Fibroblast of lung (primary cell): Measurements from ENCODE around the gene NUDT7. TPM values are rescaled to one million over a fixed set of nuclear protein-coding genes. Genes with fewer than 3 reads are reported as not detected.

Experiments used
- DNase-seq, 2 donors: peaks; one replicate each; pipeline versions ENCODE4 v3.0.0 to v3.0.0-alpha.2; 2010; ENCODE audit warnings: low read depth in 2 of 2
- H2AFZ ChIP-seq: 2 replicates; pipeline ENCODE4 v1.5.1; 2012; ENCODE audit warnings: low read length, control low read depth, inconsistent platforms
- H3K27ac ChIP-seq: 2 replicates; pipeline ENCODE4 v1.5.1; 2011; ENCODE audit warnings: low read length, control low read depth; ENCODE audit not compliant: insufficient read depth
- H3K27me3 ChIP-seq: 2 replicates; pipeline ENCODE4 v1.5.1; 2011; ENCODE audit warnings: mild to moderate bottlenecking, low read length; ENCODE audit not compliant: control insufficient read depth, insufficient read depth
- H3K36me3 ChIP-seq: 2 replicates; pipeline ENCODE4 v1.5.1; 2011; ENCODE audit warnings: low read length; ENCODE audit not compliant: control insufficient read depth, insufficient read depth
- H3K4me1 ChIP-seq: 2 replicates; pipeline ENCODE4 v1.5.1; 2011; ENCODE audit warnings: low read length; ENCODE audit not compliant: control insufficient read depth, insufficient read depth; ENCODE audit errors: extremely low read depth
- H3K4me2 ChIP-seq: 2 replicates; pipeline ENCODE4 v1.5.1; 2011; ENCODE audit warnings: low read length, control low read depth; ENCODE audit not compliant: insufficient read depth; ENCODE audit errors: extremely low read depth
- H3K4me3 ChIP-seq, 4 experiments: fragments of 200-600 bp in 1 of 4; sonication (generic) in 1 of 4; replicated peaks in 1 of 4; 2 replicates each; pipeline ENCODE4 v1.5.1; 2011 to 2016; ENCODE audit warnings: low read length in 4 of 4, low read depth in 3 of 4, mild to moderate bottlenecking in 3 of 4, control low read depth in 2 of 4, inconsistent platforms in 1 of 4, mixed read lengths in 1 of 4; ENCODE audit not compliant: insufficient read depth in 1 of 4; ENCODE audit errors: control extremely low read depth in 1 of 4
- H3K79me2 ChIP-seq: 2 replicates; pipeline ENCODE4 v1.5.1; 2012; ENCODE audit warnings: mild to moderate bottlenecking, low read length, inconsistent platforms; ENCODE audit not compliant: control insufficient read depth, insufficient read depth
- H3K9ac ChIP-seq: 2 replicates; pipeline ENCODE4 v1.5.1; 2011; ENCODE audit warnings: mild to moderate bottlenecking, low read length, control low read depth; ENCODE audit not compliant: insufficient read depth
- H3K9me3 ChIP-seq: 2 replicates; pipeline ENCODE4 v1.5.1; 2012; ENCODE audit warnings: low read depth, low read length; ENCODE audit not compliant: control insufficient read depth, insufficient read depth
- H4K20me1 ChIP-seq: 2 replicates; pipeline ENCODE4 v1.5.1; 2011; ENCODE audit warnings: low read length; ENCODE audit not compliant: control insufficient read depth, insufficient read depth; ENCODE audit errors: extremely low read depth
- EZH2 ChIP-seq: IDR thresholded peaks from 2 replicates; pipeline ENCODE4 v1.5.1; 2012; ENCODE audit warnings: low read length, control low read depth, mild to moderate bottlenecking; ENCODE audit errors: missing control alignments
- polyA plus RNA-seq, 2 donors: library from polyadenylated mRNA; depleted of rRNA in 1 of 2; stranded (reverse) in 1 of 2; unstranded in 1 of 2; fragments of >200 nt; gene quantifications; 2 replicates each; pipeline ENCODE4 v1.2.1, GENCODE V29; 2011 to 2012; ENCODE audit warnings: missing spikeins in 1 of 2
- total RNA-seq: library from RNA; depleted of rRNA; stranded (reverse); fragments of >200 nt; gene quantifications from 2 replicates; pipeline ENCODE4 v1.2.1, GENCODE V29; 2014
- TF ChIP-seq, protein P1 (sequence below), 2 donors: IDR thresholded peaks in 1 of 2; conservative IDR thresholded peaks in 1 of 2; 1 replicate in 1 of 2; 2 replicates in 1 of 2; pipeline ENCODE4 v1.5.1; 2011 to 2012; ENCODE audit warnings: low read length in 2 of 2, control low read depth in 1 of 2, inconsistent platforms in 1 of 2, low read depth in 1 of 2, mild to moderate bottlenecking in 1 of 2

Gene NUDT7
- total and polyA plus RNA-seq, 2 donors (not counting 1 experiment from before 2014, with no cell fraction given) = 15.2 to 21.5 TPM

DNA sequence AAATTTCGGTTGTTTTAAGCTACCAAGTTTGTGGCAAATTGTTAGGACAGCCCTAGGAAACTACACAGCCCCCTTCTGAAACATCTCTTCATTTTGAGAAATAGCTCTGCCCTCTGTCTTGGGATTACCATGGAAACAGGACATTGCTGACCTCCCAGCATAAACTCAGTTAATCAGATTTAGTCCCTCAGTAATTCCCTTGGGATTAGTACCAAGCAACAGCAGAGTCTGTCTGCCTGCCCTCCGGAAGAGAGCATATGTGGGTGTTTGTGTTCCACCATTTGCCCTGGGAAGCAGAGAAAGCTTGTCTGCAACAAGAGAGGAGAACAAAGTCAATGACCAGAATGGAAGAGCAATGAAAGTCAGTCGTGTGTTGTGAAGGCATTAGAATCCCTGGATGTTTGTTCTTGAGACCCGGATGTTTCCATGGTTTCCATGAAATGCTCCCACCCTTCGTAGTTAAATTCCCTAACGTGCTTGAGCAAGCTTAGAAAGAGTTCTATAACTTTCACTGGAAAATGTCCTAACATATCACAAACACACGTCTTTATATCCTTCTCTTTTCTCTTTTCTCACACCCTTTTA lies 26.2 kb downstream of the NUDT7 start:
- Histone ChIP-seq H4K20me1 (no peaks in the 10 kb centered on the region), H3K27me3 (no peaks in the 10 kb centered on the region)
- TF ChIP-seq EZH2 = no peak
- TF ChIP-seq, protein P1, sequence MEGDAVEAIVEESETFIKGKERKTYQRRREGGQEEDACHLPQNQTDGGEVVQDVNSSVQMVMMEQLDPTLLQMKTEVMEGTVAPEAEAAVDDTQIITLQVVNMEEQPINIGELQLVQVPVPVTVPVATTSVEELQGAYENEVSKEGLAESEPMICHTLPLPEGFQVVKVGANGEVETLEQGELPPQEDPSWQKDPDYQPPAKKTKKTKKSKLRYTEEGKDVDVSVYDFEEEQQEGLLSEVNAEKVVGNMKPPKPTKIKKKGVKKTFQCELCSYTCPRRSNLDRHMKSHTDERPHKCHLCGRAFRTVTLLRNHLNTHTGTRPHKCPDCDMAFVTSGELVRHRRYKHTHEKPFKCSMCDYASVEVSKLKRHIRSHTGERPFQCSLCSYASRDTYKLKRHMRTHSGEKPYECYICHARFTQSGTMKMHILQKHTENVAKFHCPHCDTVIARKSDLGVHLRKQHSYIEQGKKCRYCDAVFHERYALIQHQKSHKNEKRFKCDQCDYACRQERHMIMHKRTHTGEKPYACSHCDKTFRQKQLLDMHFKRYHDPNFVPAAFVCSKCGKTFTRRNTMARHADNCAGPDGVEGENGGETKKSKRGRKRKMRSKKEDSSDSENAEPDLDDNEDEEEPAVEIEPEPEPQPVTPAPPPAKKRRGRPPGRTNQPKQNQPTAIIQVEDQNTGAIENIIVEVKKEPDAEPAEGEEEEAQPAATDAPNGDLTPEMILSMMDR (conservative IDR thresholded peaks at IDR 0.05 in 1 of 2, IDR thresholded peaks at IDR 0.05 in 1 of 2; ENCODE audit: low read depth in 1 of 2, low read length in 2 of 2) = no peak

DNA sequence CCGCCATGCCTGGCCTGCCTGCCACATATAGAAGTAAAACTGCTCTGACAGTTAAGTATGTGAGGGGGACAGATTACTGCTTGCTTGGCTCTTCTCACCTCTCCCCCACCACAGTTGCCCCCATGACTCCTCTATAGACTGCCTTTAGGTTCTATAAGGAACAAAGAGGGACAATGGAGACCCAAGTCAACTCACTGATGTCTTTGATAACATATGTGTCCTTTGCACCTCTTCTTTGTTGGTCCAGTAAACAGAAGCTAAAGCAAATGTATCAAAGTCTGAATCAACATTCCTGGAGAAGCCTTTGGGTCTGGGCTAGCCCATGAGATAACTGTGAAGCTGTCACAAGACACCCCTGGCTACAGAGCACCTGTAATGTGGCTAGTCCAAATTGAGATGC lies 27.1 kb downstream of the NUDT7 start:
- DNase-seq = no peak
- Histone ChIP-seq H4K20me1 (no peaks in the 10 kb centered on the region), H3K9me3 (no peaks in the 10 kb centered on the region), H3K9ac (no peak overlapping the region), H3K4me2 (no peak overlapping the region), H2AFZ (no peak overlapping the region), H3K27me3 (no peaks in the 10 kb centered on the region), H3K79me2 (no peaks in the 10 kb centered on the region), H3K27ac (no peak overlapping the region), H3K4me1 (no peaks in the 10 kb centered on the region), H3K36me3 (no peaks in the 10 kb centered on the region), H3K4me3 (no peak overlapping the region)
- TF ChIP-seq, protein P1 (conservative IDR thresholded peaks at IDR 0.05 in 1 of 2, IDR thresholded peaks at IDR 0.05 in 1 of 2; ENCODE audit: low read depth in 1 of 2, low read length in 2 of 2) = no peak
- no peak for TF ChIP-seq EZH2

More for the DNA sequence above, 26.2 kb downstream of the NUDT7 start:
- H3K4me1 ChIP-seq = no peaks in the 10 kb centered on the region
- H3K4me2 ChIP-seq = no peak overlapping the region
- H3K36me3 ChIP-seq = no peaks in the 10 kb centered on the region
- H2AFZ ChIP-seq = no peak overlapping the region
- H3K79me2 ChIP-seq = no peaks in the 10 kb centered on the region
- H3K4me3 ChIP-seq = no peak overlapping the region
- DNase-seq = no peak
- no peak overlapping the region for H3K9ac ChIP-seq
- no peaks in the 10 kb centered on the region for H3K9me3 ChIP-seq
- H3K27ac ChIP-seq = no peak overlapping the region

GRCh38 chr16:77758046-77758445 lies 35.7 kb downstream of the NUDT7 start:
- Histone ChIP-seq H3K36me3 (no peaks in the 10 kb centered on the region), H3K27ac (no peak overlapping the region), H3K9me3 (no peaks in the 10 kb centered on the region), H3K4me2 (no peak overlapping the region), H3K27me3 (no peaks in the 10 kb centered on the region), H4K20me1 (no peaks in the 10 kb centered on the region), H2AFZ (no peak overlapping the region), H3K4me3 (no peak overlapping the region), H3K9ac (no peak overlapping the region), H3K79me2 (no peaks in the 10 kb centered on the region), H3K4me1 (no peaks in the 10 kb centered on the region)
- no peak for DNase-seq
- no peak for TF ChIP-seq EZH2
- TF ChIP-seq, protein P1 (conservative IDR thresholded peaks at IDR 0.05 in 1 of 2, IDR thresholded peaks at IDR 0.05 in 1 of 2; ENCODE audit: low read depth in 1 of 2, low read length in 2 of 2) = no peak
